Measurements from ENCODE around the gene MRGPRX3.

MRGPRX3 gene

DNA sequence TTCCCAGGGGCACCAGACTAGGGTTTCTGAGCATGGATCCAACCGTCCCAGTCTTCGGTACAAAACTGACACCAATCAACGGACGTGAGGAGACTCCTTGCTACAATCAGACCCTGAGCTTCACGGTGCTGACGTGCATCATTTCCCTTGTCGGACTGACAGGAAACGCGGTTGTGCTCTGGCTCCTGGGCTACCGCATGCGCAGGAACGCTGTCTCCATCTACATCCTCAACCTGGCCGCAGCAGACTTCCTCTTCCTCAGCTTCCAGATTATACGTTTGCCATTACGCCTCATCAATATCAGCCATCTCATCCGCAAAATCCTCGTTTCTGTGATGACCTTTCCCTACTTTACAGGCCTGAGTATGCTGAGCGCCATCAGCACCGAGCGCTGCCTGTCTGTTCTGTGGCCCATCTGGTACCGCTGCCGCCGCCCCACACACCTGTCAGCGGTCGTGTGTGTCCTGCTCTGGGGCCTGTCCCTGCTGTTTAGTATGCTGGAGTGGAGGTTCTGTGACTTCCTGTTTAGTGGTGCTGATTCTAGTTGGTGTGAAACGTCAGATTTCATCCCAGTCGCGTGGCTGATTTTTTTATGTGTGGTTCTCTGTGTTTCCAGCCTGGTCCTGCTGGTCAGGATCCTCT is 41.0 kb downstream of the MRGPRX3 start:
- TF ChIP-seq, protein P1, sequence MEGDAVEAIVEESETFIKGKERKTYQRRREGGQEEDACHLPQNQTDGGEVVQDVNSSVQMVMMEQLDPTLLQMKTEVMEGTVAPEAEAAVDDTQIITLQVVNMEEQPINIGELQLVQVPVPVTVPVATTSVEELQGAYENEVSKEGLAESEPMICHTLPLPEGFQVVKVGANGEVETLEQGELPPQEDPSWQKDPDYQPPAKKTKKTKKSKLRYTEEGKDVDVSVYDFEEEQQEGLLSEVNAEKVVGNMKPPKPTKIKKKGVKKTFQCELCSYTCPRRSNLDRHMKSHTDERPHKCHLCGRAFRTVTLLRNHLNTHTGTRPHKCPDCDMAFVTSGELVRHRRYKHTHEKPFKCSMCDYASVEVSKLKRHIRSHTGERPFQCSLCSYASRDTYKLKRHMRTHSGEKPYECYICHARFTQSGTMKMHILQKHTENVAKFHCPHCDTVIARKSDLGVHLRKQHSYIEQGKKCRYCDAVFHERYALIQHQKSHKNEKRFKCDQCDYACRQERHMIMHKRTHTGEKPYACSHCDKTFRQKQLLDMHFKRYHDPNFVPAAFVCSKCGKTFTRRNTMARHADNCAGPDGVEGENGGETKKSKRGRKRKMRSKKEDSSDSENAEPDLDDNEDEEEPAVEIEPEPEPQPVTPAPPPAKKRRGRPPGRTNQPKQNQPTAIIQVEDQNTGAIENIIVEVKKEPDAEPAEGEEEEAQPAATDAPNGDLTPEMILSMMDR (IDR thresholded peaks at IDR 0.05): no peak
